HepG2 (cell line): ENCODE results near the gene RARA. TPM values are rescaled to one million over a fixed set of nuclear protein-coding genes. Genes with fewer than 3 reads are reported as not detected.

Source experiments
- ATAC-seq: fragments of 200-7000 bp; cut with Tn5 transposase; 3 replicates; pipeline ENCODE4 v1.9.1; 2020; ENCODE audit warnings: mild to moderate bottlenecking, moderate library complexity
- BruUV-seq: library from RNA; stranded (reverse); fragments of 400-500 nt; replicated peaks from 2 replicates; lab custom pipeline; 2021; lab: Mats Ljungman, UMichigan
- CTCF ChIA-PET: fragments of 300-600 bp; formaldehyde crosslinking; extraction: SDS; loops from one replicate; lab custom pipeline; 2021; ENCODE audit warnings: low total read pairs, inconsistent platforms, low intra/inter-chr PET ratio; lab: Yijun Ruan, JAX
- POLR2A ChIA-PET: fragments of 350-600 bp; sonication (Branson Sonifier 250); formaldehyde crosslinking; loops from one replicate; lab custom pipeline; 2020; ENCODE audit warnings: antibody characterized with exemption, inconsistent platforms; lab: Yijun Ruan, JAX
- DNase-seq: peaks from one replicate; pipeline ENCODE4 v3.0.0-alpha.2; 2015; ENCODE audit warnings: low spot score
- FAIRE-seq: peaks from 3 replicates; lab custom pipeline; 2011; peaks lifted over from hg19 to GRCh38; lab: Jason Lieb, UNC
- H2AFZ ChIP-seq: one replicate; pipeline ENCODE4 v1.6.1; 2011; ENCODE audit warnings: low read length, inconsistent platforms
- H3K27ac ChIP-seq: fragments of 300-600 bp; 3 replicates; pipeline ENCODE4 v1.8.0; 2011; ENCODE audit warnings: mixed run types, mild to moderate bottlenecking, mixed read lengths, low read length, inconsistent platforms; ENCODE audit not compliant: insufficient read depth; ENCODE audit errors: extremely low read length
- H3K27me3 ChIP-seq, 2 experiments: fragments of 200-600 bp in 1 of 2; 2 replicates in 1 of 2; 3 replicates in 1 of 2; pipeline versions ENCODE4 v1.6.0 to v1.8.0; 2011; ENCODE audit warnings: low read length in 2 of 2, mild to moderate bottlenecking in 2 of 2, moderate library complexity in 2 of 2, inconsistent platforms in 1 of 2; ENCODE audit not compliant: insufficient read depth in 2 of 2, control insufficient read depth in 1 of 2
- H3K36me3 ChIP-seq, 2 experiments: fragments of 200-600 bp in 1 of 2; replicated peaks in 1 of 2; 2 replicates in 1 of 2; 3 replicates in 1 of 2; pipeline versions ENCODE4 v1.5.1 to v1.8.0; 2011; ENCODE audit warnings: low read length in 2 of 2, inconsistent platforms in 1 of 2; ENCODE audit not compliant: insufficient read depth in 2 of 2, control insufficient read depth in 1 of 2
- H3K4me1 ChIP-seq: 2 replicates; pipeline ENCODE4 v1.5.1; 2012; ENCODE audit warnings: low read length, inconsistent platforms; ENCODE audit not compliant: insufficient read depth
- H3K4me2 ChIP-seq: 2 replicates; pipeline ENCODE4 v1.6.0; 2011; ENCODE audit warnings: low read depth, low read length, inconsistent platforms
- H3K4me3 ChIP-seq, 3 experiments: fragments of 200-600 bp in 1 of 3; sonication (generic), shearing (Covaris generic) in 1 of 3; replicated peaks in 1 of 3; 2 replicates each; pipeline ENCODE4 v1.5.1; 2011 to 2016; ENCODE audit warnings: low read length in 3 of 3, inconsistent platforms in 2 of 3, low read depth in 2 of 3, mild to moderate bottlenecking in 2 of 3, control low read depth in 1 of 3, mixed read lengths in 1 of 3; ENCODE audit not compliant: insufficient read depth in 1 of 3
- H3K79me2 ChIP-seq: one replicate; pipeline ENCODE4 v1.6.1; 2011; ENCODE audit warnings: low read length, inconsistent platforms; ENCODE audit not compliant: insufficient read depth
- H3K9ac ChIP-seq: 2 replicates; pipeline ENCODE4 v1.6.0; 2011; ENCODE audit warnings: mild to moderate bottlenecking, low read depth, low read length, inconsistent platforms; ENCODE audit not compliant: insufficient read depth
- H3K9me3 ChIP-seq: 2 replicates; pipeline ENCODE4 v1.5.1; 2012; ENCODE audit warnings: mild to moderate bottlenecking, low read length
- H4K20me1 ChIP-seq: 2 replicates; pipeline ENCODE4 v1.6.0; 2011; ENCODE audit warnings: inconsistent platforms, mild to moderate bottlenecking, low read length, moderate library complexity; ENCODE audit not compliant: insufficient read depth
- FOXA1 ChIP-seq, 2 experiments: fragments of 450-650 bp in 1 of 2; sonication (generic) in 1 of 2; formaldehyde crosslinking in 1 of 2; IDR thresholded peaks; 2 replicates each; pipeline versions ENCODE4 v1.4.0 to v1.6.1; 2016 to 2020; ENCODE audit warnings: missing genetic modification reagents in 1 of 2
- FOXM1 ChIP-seq: sonication (generic); formaldehyde crosslinking; IDR thresholded peaks from 2 replicates; pipeline ENCODE4 v1.5.0; 2020; ENCODE audit warnings: missing genetic modification reagents
- FOXP1 ChIP-seq, 2 experiments: fragments of 450-650 bp in 1 of 2; IDR thresholded peaks; 2 replicates each; pipeline ENCODE4 v1.6.1; 2017 to 2018; ENCODE audit warnings: antibody characterized with exemption in 1 of 2
- GFI1 ChIP-seq: sonication (generic); formaldehyde crosslinking; IDR thresholded peaks from 2 replicates; pipeline ENCODE4 v1.5.0; 2020; ENCODE audit warnings: missing genetic modification reagents, mild to moderate bottlenecking, borderline replicate concordance
- KDM1A ChIP-seq: IDR thresholded peaks from 2 replicates; pipeline ENCODE4 v1.6.1; 2016; ENCODE audit warnings: missing compliant biosample characterization
- KDM4B ChIP-seq: sonication (generic); formaldehyde crosslinking; IDR thresholded peaks from 2 replicates; pipeline ENCODE4 v1.4.0; 2020; ENCODE audit warnings: missing genetic modification reagents
- MTF1 ChIP-seq: sonication (generic); formaldehyde crosslinking; IDR thresholded peaks from 2 replicates; pipeline ENCODE4 v1.5.0; 2020; ENCODE audit warnings: missing genetic modification reagents
- POGZ ChIP-seq: sonication (generic); formaldehyde crosslinking; IDR thresholded peaks from 2 replicates; pipeline ENCODE4 v1.4.0; 2020; ENCODE audit warnings: mild to moderate bottlenecking, missing genetic modification reagents
- SRF ChIP-seq: IDR thresholded peaks from 2 replicates; pipeline ENCODE4 v1.6.1; 2011; ENCODE audit warnings: mild to moderate bottlenecking, low read depth, low read length, moderate library complexity
- STAT6 ChIP-seq: sonication (generic); formaldehyde crosslinking; IDR thresholded peaks from 2 replicates; pipeline ENCODE4 v1.4.0; 2020; ENCODE audit warnings: missing genetic modification reagents, mild to moderate bottlenecking, borderline replicate concordance
- ZBED4 ChIP-seq: sonication (generic); formaldehyde crosslinking; IDR thresholded peaks from 2 replicates; pipeline ENCODE4 v1.4.0; 2020; ENCODE audit warnings: missing genetic modification reagents, borderline replicate concordance
- ZNF33A ChIP-seq: sonication (generic); formaldehyde crosslinking; IDR thresholded peaks from 2 replicates; pipeline ENCODE4 v1.5.1; 2020; ENCODE audit warnings: missing genetic modification reagents, mild to moderate bottlenecking, moderate library complexity, borderline replicate concordance
- ZNF354B ChIP-seq: sonication (generic); formaldehyde crosslinking; IDR thresholded peaks from 2 replicates; pipeline ENCODE4 v1.8.0; 2022; ENCODE audit warnings: mild to moderate bottlenecking, missing genetic modification reagents
- ZNF784 ChIP-seq: sonication (generic); formaldehyde crosslinking; IDR thresholded peaks from 2 replicates; pipeline ENCODE4 v1.5.1; 2020; ENCODE audit warnings: missing genetic modification reagents, mild to moderate bottlenecking, borderline replicate concordance
- ZNF883 ChIP-seq: sonication (generic); formaldehyde crosslinking; IDR thresholded peaks from 2 replicates; pipeline ENCODE4 v1.5.1; 2020; ENCODE audit warnings: mild to moderate bottlenecking, missing genetic modification reagents; ENCODE audit errors: not compliant biosample characterization
- WGBS: methylation state at CpG from one replicate; pipeline ENCODE4 v1.1.6; 2017; ENCODE audit warnings: low lambda C conversion rate; 5-methylcytosine and 5-hydroxymethylcytosine counted together
- in situ Hi-C: cut with HindIII; loops from 2 replicates; pipeline ENCODE4 v1.10.0; 2017; ENCODE audit warnings: low pct_unique_long_range_greater_than_20kb; ENCODE audit not compliant: extremely low pct_ligation_motif_present
- intact Hi-C: fragments of 100-400 bp; cut with micrococcal nuclease; formaldehyde crosslinking; loops from one replicate; pipeline ENCODE4 v1.10.0; 2022; ENCODE audit not compliant: unreplicated experiment
- polyA plus RNA-seq, 8 experiments: library from polyadenylated mRNA; depleted of rRNA in 3 of 8; stranded (reverse) in 7 of 8; unstranded in 1 of 8; fragments of >200 nt; fragmentation: Illumina TruSeq in 4 of 8; extraction: Trizol in 4 of 8; gene quantifications; 2 replicates each; pipeline versions ENCODE4 v1.2.1 to v1.2.3, GENCODE V29; 2011 to 2016; ENCODE audit warnings: low read depth in 4 of 8, missing spikeins in 1 of 8, mixed read lengths in 1 of 8; ENCODE audit not compliant: insufficient read depth in 1 of 8
- total RNA-seq, 5 experiments: library from RNA; depleted of rRNA; stranded (reverse); fragments of >200 nt; fragmentation: Illumina TruSeq; extraction: Trizol; gene quantifications; 2 replicates each; pipeline ENCODE4 v1.2.3, GENCODE V29; 2016; ENCODE audit warnings: low read depth in 1 of 5
- TF ChIP-seq, protein P1 (sequence below): sonication (generic); formaldehyde crosslinking; IDR thresholded peaks from 2 replicates; pipeline ENCODE4 v1.4.0; 2020; ENCODE audit warnings: mild to moderate bottlenecking, missing genetic modification reagents

Gene RARA
- total and polyA plus RNA-seq, 2 of the 13 experiments (the other 11 are each of a cell fraction or from before 2014, with no cell fraction given): 6.4 to 8.6 TPM

- H3K27me3 ChIP-seq: no peaks in the 10 kb centered on the region
- no peaks in the 10 kb centered on the region for H4K20me1 ChIP-seq
- DNase-seq (no peak), ATAC-seq (no peak), FAIRE-seq (no peak)
- BruUV-seq: no TSS peak
- H3K4me2 ChIP-seq: no peak overlapping the region
- intact Hi-C loops (no loop called here), in situ Hi-C loops (no loop called here)
- WGBS: 92% methylated on average over 5 of the region's 5 CpGs
- no peak overlapping the region for H3K4me3 ChIP-seq
- peaks cover 24 to 76% of the 10 kb centered on the region in 2 experiments for H3K36me3 ChIP-seq
- no peak overlapping the region for H3K27ac ChIP-seq
- ChIA-PET CTCF (no interaction called here), POLR2A (no interaction called here)
- H2AFZ ChIP-seq: no peak overlapping the region
- H3K79me2 ChIP-seq: peaks cover 8% of the 10 kb centered on the region
- peaks cover 13% of the 10 kb centered on the region for H3K4me1 ChIP-seq
- no peak overlapping the region for H3K9ac ChIP-seq
- no peaks in the 10 kb centered on the region for H3K9me3 ChIP-seq
- no peak for TF ChIP-seq ZBED4 (CRISPR knock-in tag)
- no peak for TF ChIP-seq MTF1
- TF ChIP-seq ZNF784 (CRISPR knock-in tag): no peak
- no peak for TF ChIP-seq FOXM1
- no peak for TF ChIP-seq GFI1 (CRISPR knock-in tag)
- TF ChIP-seq KDM4B (CRISPR knock-in tag): no peak
- TF ChIP-seq POGZ (CRISPR knock-in tag): no peak
- no peak for TF ChIP-seq KDM1A
- no peak for TF ChIP-seq ZNF883 (CRISPR knock-in tag)
- TF ChIP-seq, protein P1, sequence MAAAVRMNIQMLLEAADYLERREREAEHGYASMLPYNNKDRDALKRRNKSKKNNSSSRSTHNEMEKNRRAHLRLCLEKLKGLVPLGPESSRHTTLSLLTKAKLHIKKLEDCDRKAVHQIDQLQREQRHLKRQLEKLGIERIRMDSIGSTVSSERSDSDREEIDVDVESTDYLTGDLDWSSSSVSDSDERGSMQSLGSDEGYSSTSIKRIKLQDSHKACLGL (CRISPR knock-in tag): no peak
- no peak for TF ChIP-seq ZNF33A
- TF ChIP-seq STAT6: no peak
- TF ChIP-seq SRF: no peak
- no peak for TF ChIP-seq FOXA1 (IDR thresholded peaks at IDR 0.05)
- TF ChIP-seq FOXA1 (CRISPR knock-in tag; IDR thresholded peaks at IDR 0.05): no peak
- no peak for TF ChIP-seq FOXP1 (IDR thresholded peaks at IDR 0.05)
- no peak for TF ChIP-seq FOXP1 (CRISPR knock-in tag; IDR thresholded peaks at IDR 0.05)
- TF ChIP-seq ZNF354B (CRISPR knock-in tag): no peak
Measured at GRCh38 chr17:40295488-40296436, 13.2 kb upstream of the RARA start.
